ENCODE results near the gene UBB.

GRCh38 chr17:16427020-16427419 is 46.1 kb downstream of the UBB start:
- no peak for TF ChIP-seq POLR2A (IDR thresholded peaks at IDR 0.05)
- TF ChIP-seq, protein P1, sequence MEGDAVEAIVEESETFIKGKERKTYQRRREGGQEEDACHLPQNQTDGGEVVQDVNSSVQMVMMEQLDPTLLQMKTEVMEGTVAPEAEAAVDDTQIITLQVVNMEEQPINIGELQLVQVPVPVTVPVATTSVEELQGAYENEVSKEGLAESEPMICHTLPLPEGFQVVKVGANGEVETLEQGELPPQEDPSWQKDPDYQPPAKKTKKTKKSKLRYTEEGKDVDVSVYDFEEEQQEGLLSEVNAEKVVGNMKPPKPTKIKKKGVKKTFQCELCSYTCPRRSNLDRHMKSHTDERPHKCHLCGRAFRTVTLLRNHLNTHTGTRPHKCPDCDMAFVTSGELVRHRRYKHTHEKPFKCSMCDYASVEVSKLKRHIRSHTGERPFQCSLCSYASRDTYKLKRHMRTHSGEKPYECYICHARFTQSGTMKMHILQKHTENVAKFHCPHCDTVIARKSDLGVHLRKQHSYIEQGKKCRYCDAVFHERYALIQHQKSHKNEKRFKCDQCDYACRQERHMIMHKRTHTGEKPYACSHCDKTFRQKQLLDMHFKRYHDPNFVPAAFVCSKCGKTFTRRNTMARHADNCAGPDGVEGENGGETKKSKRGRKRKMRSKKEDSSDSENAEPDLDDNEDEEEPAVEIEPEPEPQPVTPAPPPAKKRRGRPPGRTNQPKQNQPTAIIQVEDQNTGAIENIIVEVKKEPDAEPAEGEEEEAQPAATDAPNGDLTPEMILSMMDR (IDR thresholded peaks at IDR 0.05) = no peak
- TF ChIP-seq EP300 (IDR thresholded peaks at IDR 0.05; ENCODE audit: low read depth) = no peak
- TF ChIP-seq POLR2AphosphoS5 (IDR thresholded peaks at IDR 0.05) = no peak
